HCT116 (cell line): ENCODE results near the gene PTGR3. TPM values are rescaled to one million over a fixed set of nuclear protein-coding genes. Genes with fewer than 3 reads are reported as not detected.
A peak's percentile ranks its signal among the peaks of the same experiment; 100 is the strongest.

Source experiments
- ATAC-seq: fragments of 200-7000 bp; cut with Tn5 transposase; 2 replicates; pipeline ENCODE4 v1.9.1; 2020; ENCODE audit warnings: mild to moderate bottlenecking, moderate library complexity
- BruUV-seq: library from RNA; stranded (reverse); fragments of 400-500 nt; replicated peaks from 2 replicates; lab custom pipeline; 2021; lab: Mats Ljungman, UMichigan
- CTCF ChIA-PET: fragments of 300-600 bp; sonication (Branson Sonifier 250); formaldehyde crosslinking; loops from one replicate; lab custom pipeline; 2021; ENCODE audit warnings: antibody characterized with exemption; lab: Charles Lee
- POLR2A ChIA-PET: fragments of 300-600, 350-600 bp; sonication (Branson Sonifier 250); formaldehyde crosslinking; loops from one replicate; lab custom pipeline; 2021; ENCODE audit warnings: antibody characterized with exemption; lab: Charles Lee
- RAD21 ChIA-PET, 2 experiments: fragments of 300-600 bp; sonication (Branson Sonifier 250); formaldehyde crosslinking; loops; one replicate each; lab custom pipeline; 2023; ENCODE audit warnings: low total read pairs in 2 of 2; ENCODE audit not compliant: uncharacterized antibody in 2 of 2, unreplicated experiment in 2 of 2, low non-redundant PET in 1 of 2; lab: Charles Lee
- DNase-seq: peaks from one replicate; pipeline ENCODE4 v3.0.0-alpha.2; 2010; ENCODE audit warnings: low read depth, low spot score
- H2AFZ ChIP-seq: fragments of 200-600 bp; shearing (Covaris generic), sonication (generic); 2 replicates; pipeline ENCODE4 v1.6.1; 2017; ENCODE audit warnings: low read depth, mixed run types, mixed read lengths, antibody characterized with exemption, low read length; ENCODE audit not compliant: poor library complexity, severe bottlenecking
- H3K27ac ChIP-seq: 2 replicates; pipeline ENCODE4 v1.5.1; 2012; ENCODE audit warnings: low read depth, low read length
- H3K27me3 ChIP-seq: fragments of 200-600 bp; sonication (generic); 2 replicates; pipeline ENCODE4 v1.6.1; 2016; ENCODE audit warnings: mixed run types, low read length, mixed read lengths; ENCODE audit not compliant: insufficient read depth
- H3K36me3 ChIP-seq, 2 experiments: fragments of 200-500 bp in 1 of 2; fragments of 200-600 bp in 1 of 2; sonication (Bioruptor generic) in 1 of 2; sonication (generic) in 1 of 2; 2 replicates each; pipeline versions ENCODE4 v1.5.1 to v1.6.1; 2014 to 2016; ENCODE audit warnings: low read length in 2 of 2, inconsistent platforms in 1 of 2, mixed read lengths in 1 of 2, mixed run types in 1 of 2; ENCODE audit not compliant: insufficient read depth in 2 of 2, control insufficient read depth in 1 of 2
- H3K4me1 ChIP-seq, 2 experiments: fragments of 200-600 bp in 1 of 2; sonication (generic) in 1 of 2; 2 replicates each; pipeline versions ENCODE4 v1.5.1 to v1.6.1; 2012 to 2017; ENCODE audit warnings: low read length in 2 of 2, inconsistent platforms in 1 of 2, mild to moderate bottlenecking in 1 of 2, mixed read lengths in 1 of 2, mixed run types in 1 of 2, moderate library complexity in 1 of 2; ENCODE audit not compliant: insufficient read depth in 2 of 2, control insufficient read depth in 1 of 2
- H3K4me2 ChIP-seq: fragments of 200-600 bp; sonication (generic); 2 replicates; pipeline ENCODE4 v1.6.1; 2017; ENCODE audit warnings: mixed run types, low read length, mixed read lengths
- H3K4me3 ChIP-seq, 2 experiments: fragments of 200-600 bp in 1 of 2; sonication (generic) in 1 of 2; replicated peaks in 1 of 2; 2 replicates each; pipeline ENCODE4 v1.5.1; 2011 to 2016; ENCODE audit warnings: low read length in 2 of 2, control low read depth in 1 of 2, low read depth in 1 of 2, mild to moderate bottlenecking in 1 of 2, mixed read lengths in 1 of 2, mixed run types in 1 of 2
- H3K79me2 ChIP-seq: fragments of 200-600 bp; sonication (generic); 2 replicates; pipeline ENCODE4 v1.6.1; 2017; ENCODE audit warnings: mild to moderate bottlenecking, mixed run types, low read length, moderate library complexity, mixed read lengths; ENCODE audit not compliant: insufficient read depth
- H3K9ac ChIP-seq: fragments of 200-600 bp; sonication (generic); 2 replicates; pipeline ENCODE4 v1.6.1; 2016; ENCODE audit warnings: low read length, mixed read lengths
- H3K9me2 ChIP-seq: fragments of 200-600 bp; sonication (generic), shearing (Covaris generic); 2 replicates; pipeline ENCODE4 v1.6.1; 2017; ENCODE audit warnings: mixed run types, mild to moderate bottlenecking, moderate library complexity; ENCODE audit not compliant: insufficient read depth
- H3K9me3 ChIP-seq, 2 experiments: fragments of 200-500 bp in 1 of 2; fragments of 200-600 bp in 1 of 2; sonication (Bioruptor generic) in 1 of 2; sonication (generic) in 1 of 2; 2 replicates each; pipeline ENCODE4 v1.6.1; 2014 to 2017; ENCODE audit warnings: low read length in 2 of 2, mixed read lengths in 2 of 2, inconsistent platforms in 1 of 2, low read depth in 1 of 2, mild to moderate bottlenecking in 1 of 2, mixed run types in 1 of 2, moderate library complexity in 1 of 2; ENCODE audit not compliant: control insufficient read depth in 1 of 2, insufficient read depth in 1 of 2
- H4K20me1 ChIP-seq: fragments of 200-600 bp; sonication (generic), shearing (Covaris generic); 2 replicates; pipeline ENCODE4 v1.6.1; 2017; ENCODE audit warnings: mixed run types, mild to moderate bottlenecking, moderate library complexity; ENCODE audit not compliant: insufficient read depth
- EGR1 ChIP-seq: IDR thresholded peaks from 2 replicates; pipeline ENCODE4 v1.6.1; 2012; ENCODE audit warnings: low read depth
- EZH2 ChIP-seq: fragments of 200-600 bp; sonication (generic); IDR thresholded peaks from 2 replicates; pipeline ENCODE4 v1.6.1; 2017; ENCODE audit warnings: antibody characterized with exemption, mixed run types
- JUND ChIP-seq: IDR thresholded peaks from 2 replicates; pipeline ENCODE4 v1.6.1; 2012
- MAX ChIP-seq: IDR thresholded peaks from 2 replicates; pipeline ENCODE4 v1.6.1; 2012
- POLR2AphosphoS5 ChIP-seq: IDR thresholded peaks from 2 replicates; pipeline ENCODE4 v1.6.1; 2011; ENCODE audit warnings: mild to moderate bottlenecking, low read depth, low read length, moderate library complexity
- SIN3A ChIP-seq: IDR thresholded peaks from 2 replicates; pipeline ENCODE4 v1.6.1; 2012; ENCODE audit warnings: low read depth
- SP1 ChIP-seq: IDR thresholded peaks from 2 replicates; pipeline ENCODE4 v1.6.1; 2012; ENCODE audit warnings: low read depth
- SRF ChIP-seq: IDR thresholded peaks from 2 replicates; pipeline ENCODE4 v1.6.1; 2012; ENCODE audit warnings: low read depth
- YY1 ChIP-seq: IDR thresholded peaks from 2 replicates; pipeline ENCODE4 v1.6.1; 2011; ENCODE audit warnings: low read length, low read depth, moderate library complexity, mild to moderate bottlenecking; ENCODE audit not compliant: insufficient replicate concordance; ENCODE audit errors: extremely low read depth
- ZFX ChIP-seq: fragments of 450-650 bp; IDR thresholded peaks from 2 replicates; pipeline ENCODE4 v1.6.1; 2017
- intact Hi-C: fragments of 100-400 bp; cut with micrococcal nuclease; formaldehyde crosslinking; loops from 2 replicates; pipeline ENCODE4 v1.10.0; 2022
- total RNA-seq: library from RNA; stranded (reverse); gene quantifications from one replicate; pipeline ENCODE4 v1.2.1, GENCODE V29; 2021; ENCODE audit not compliant: unreplicated experiment
- TF ChIP-seq, protein P1 (sequence below): IDR thresholded peaks from 2 replicates; pipeline ENCODE4 v1.6.1; 2011; ENCODE audit warnings: mild to moderate bottlenecking, low read length, moderate library complexity; ENCODE audit not compliant: insufficient replicate concordance; ENCODE audit errors: extremely low read depth
- TF ChIP-seq, protein P2 (sequence below), 3 experiments: fragments of 200-600 bp in 1 of 3; sonication (generic) in 1 of 3; IDR thresholded peaks in 2 of 3; conservative IDR thresholded peaks in 1 of 3; 2 replicates each; pipeline ENCODE4 v1.5.1; 2012 to 2017; ENCODE audit warnings: low read depth in 2 of 3, low read length in 2 of 3, antibody characterized with exemption in 1 of 3, borderline replicate concordance in 1 of 3, control low read depth in 1 of 3, mild to moderate bottlenecking in 1 of 3, mixed read lengths in 1 of 3, mixed run types in 1 of 3, moderate library complexity in 1 of 3; ENCODE audit not compliant: insufficient read depth in 1 of 3

Gene PTGR3
- total RNA-seq, 1 experiment from 2014 or later: 25.3 TPM

GRCh38 chr18:75208836-75209128 lies 157 bp downstream of the PTGR3 start:
- Histone ChIP-seq H3K4me1 (peaks cover 21 to 29% of the 10 kb centered on the region in 2 experiments), H3K79me2 (peaks cover 42% of the 10 kb centered on the region), H3K9me2 (no peaks in the 10 kb centered on the region), H3K4me3 (peak overlapping the region; percentile 75 to 93), H3K9ac (peak overlapping the region; percentile 89), H4K20me1 (no peaks in the 10 kb centered on the region), H2AFZ (no peak overlapping the region), H3K27ac (peak overlapping the region; percentile 96), H3K9me3 (no peaks in the 10 kb centered on the region), H3K4me2 (peak overlapping the region; percentile 97), H3K36me3 (no peaks in the 10 kb centered on the region), H3K27me3 (no peaks in the 10 kb centered on the region)
- intact Hi-C loops: no loop called here
- no peak for DNase-seq
- BruUV-seq: no TSS peak
- ATAC-seq: no peak
- POLR2A ChIA-PET: interaction anchor here (0.6 kb wide), 2 partner anchors 32 to 1563 kb away, joined by 3 to 5 read pairs; no protein-coding TSS in a partner anchor
- RAD21 ChIA-PET: no interaction called here
- TF ChIP-seq, protein P1, sequence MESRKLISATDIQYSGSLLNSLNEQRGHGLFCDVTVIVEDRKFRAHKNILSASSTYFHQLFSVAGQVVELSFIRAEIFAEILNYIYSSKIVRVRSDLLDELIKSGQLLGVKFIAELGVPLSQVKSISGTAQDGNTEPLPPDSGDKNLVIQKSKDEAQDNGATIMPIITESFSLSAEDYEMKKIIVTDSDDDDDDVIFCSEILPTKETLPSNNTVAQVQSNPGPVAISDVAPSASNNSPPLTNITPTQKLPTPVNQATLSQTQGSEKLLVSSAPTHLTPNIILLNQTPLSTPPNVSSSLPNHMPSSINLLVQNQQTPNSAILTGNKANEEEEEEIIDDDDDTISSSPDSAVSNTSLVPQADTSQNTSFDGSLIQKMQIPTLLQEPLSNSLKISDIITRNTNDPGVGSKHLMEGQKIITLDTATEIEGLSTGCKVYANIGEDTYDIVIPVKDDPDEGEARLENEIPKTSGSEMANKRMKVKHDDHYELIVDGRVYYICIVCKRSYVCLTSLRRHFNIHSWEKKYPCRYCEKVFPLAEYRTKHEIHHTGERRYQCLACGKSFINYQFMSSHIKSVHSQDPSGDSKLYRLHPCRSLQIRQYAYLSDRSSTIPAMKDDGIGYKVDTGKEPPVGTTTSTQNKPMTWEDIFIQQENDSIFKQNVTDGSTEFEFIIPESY: no peak
- no peak for TF ChIP-seq JUND
- TF ChIP-seq YY1: peak; percentile 3
- peak; percentile 65 for TF ChIP-seq POLR2AphosphoS5
- TF ChIP-seq ZFX: peak; percentile 38; the same call in 1 of the 2 replicates
- TF ChIP-seq SIN3A: 0 out of 2 replicates have a peak, but pooled peaks have one; percentile 44
- CTCF ChIA-PET: no interaction called here

GRCh38 chr18:75208155-75208835 lies 644 bp downstream of the PTGR3 start:
- H3K27ac ChIP-seq: peak overlapping the region; percentile 96
- TF ChIP-seq, protein P2, sequence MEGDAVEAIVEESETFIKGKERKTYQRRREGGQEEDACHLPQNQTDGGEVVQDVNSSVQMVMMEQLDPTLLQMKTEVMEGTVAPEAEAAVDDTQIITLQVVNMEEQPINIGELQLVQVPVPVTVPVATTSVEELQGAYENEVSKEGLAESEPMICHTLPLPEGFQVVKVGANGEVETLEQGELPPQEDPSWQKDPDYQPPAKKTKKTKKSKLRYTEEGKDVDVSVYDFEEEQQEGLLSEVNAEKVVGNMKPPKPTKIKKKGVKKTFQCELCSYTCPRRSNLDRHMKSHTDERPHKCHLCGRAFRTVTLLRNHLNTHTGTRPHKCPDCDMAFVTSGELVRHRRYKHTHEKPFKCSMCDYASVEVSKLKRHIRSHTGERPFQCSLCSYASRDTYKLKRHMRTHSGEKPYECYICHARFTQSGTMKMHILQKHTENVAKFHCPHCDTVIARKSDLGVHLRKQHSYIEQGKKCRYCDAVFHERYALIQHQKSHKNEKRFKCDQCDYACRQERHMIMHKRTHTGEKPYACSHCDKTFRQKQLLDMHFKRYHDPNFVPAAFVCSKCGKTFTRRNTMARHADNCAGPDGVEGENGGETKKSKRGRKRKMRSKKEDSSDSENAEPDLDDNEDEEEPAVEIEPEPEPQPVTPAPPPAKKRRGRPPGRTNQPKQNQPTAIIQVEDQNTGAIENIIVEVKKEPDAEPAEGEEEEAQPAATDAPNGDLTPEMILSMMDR (IDR thresholded peaks at IDR 0.05 in 2 of 3, conservative IDR thresholded peaks at IDR 0.05 in 1 of 3; ENCODE audit: borderline replicate concordance in 1 of 3, insufficient read depth in 1 of 3, low read depth in 2 of 3, low read length in 2 of 3): 0 out of 6 replicates have a peak, but pooled peaks of 1 of the 3 experiments have one; percentile 10
- TF ChIP-seq MAX: 0 out of 2 replicates have a peak, but pooled peaks have one; percentile 38
- TF ChIP-seq POLR2AphosphoS5: no peak; the same call in none of the 2 replicates
- TF ChIP-seq EGR1: peak; percentile 12; the same call in 1 of the 2 replicates
- TF ChIP-seq SP1: no peak
- TF ChIP-seq SRF: no peak
- TF ChIP-seq EZH2: no peak
- TF ChIP-seq JUND: no peak
- H3K9me2 ChIP-seq: no peaks in the 10 kb centered on the region
- RAD21 ChIA-PET: no interaction called here
- H4K20me1 ChIP-seq: no peaks in the 10 kb centered on the region
- H3K4me1 ChIP-seq: peaks cover 21 to 29% of the 10 kb centered on the region in 2 experiments
- no peaks in the 10 kb centered on the region for H3K36me3 ChIP-seq
- no peaks in the 10 kb centered on the region for H3K9me3 ChIP-seq
- no peaks in the 10 kb centered on the region for H3K27me3 ChIP-seq
- peaks cover 46% of the 10 kb centered on the region for H3K79me2 ChIP-seq
- DNase-seq (no peak), ATAC-seq (peak; percentile 28)
- no peak overlapping the region for H2AFZ ChIP-seq
- intact Hi-C loops: no loop called here
- peak overlapping the region; percentile 97 for H3K4me2 ChIP-seq
- H3K4me3 ChIP-seq: peak overlapping the region; percentile 75 to 93
- CTCF ChIA-PET: interaction anchor here (0.7 kb wide), 1 partner anchor 272 kb away, joined by 7 read pairs; no protein-coding TSS in a partner anchor
- POLR2A ChIA-PET: no interaction called here
- H3K9ac ChIP-seq: peak overlapping the region; percentile 89
- BruUV-seq: no TSS peak
